EL (cell line): Measurements from ENCODE around the gene AURKB.
"Not testable (repeated sequence)": the region's sequence is repeated elsewhere in the genome, so short reads cannot be mapped to it uniquely, and the experiment has no call there.

Experiments used
- DNase-seq: peaks from one replicate; pipeline ENCODE4 v3.0.0-alpha.2; 2016

Gene AURKB

GRCh38 chr17:8224891-8225812 is 14.8 kb upstream of the AURKB start:
- DNase-seq: no peak

DNA sequence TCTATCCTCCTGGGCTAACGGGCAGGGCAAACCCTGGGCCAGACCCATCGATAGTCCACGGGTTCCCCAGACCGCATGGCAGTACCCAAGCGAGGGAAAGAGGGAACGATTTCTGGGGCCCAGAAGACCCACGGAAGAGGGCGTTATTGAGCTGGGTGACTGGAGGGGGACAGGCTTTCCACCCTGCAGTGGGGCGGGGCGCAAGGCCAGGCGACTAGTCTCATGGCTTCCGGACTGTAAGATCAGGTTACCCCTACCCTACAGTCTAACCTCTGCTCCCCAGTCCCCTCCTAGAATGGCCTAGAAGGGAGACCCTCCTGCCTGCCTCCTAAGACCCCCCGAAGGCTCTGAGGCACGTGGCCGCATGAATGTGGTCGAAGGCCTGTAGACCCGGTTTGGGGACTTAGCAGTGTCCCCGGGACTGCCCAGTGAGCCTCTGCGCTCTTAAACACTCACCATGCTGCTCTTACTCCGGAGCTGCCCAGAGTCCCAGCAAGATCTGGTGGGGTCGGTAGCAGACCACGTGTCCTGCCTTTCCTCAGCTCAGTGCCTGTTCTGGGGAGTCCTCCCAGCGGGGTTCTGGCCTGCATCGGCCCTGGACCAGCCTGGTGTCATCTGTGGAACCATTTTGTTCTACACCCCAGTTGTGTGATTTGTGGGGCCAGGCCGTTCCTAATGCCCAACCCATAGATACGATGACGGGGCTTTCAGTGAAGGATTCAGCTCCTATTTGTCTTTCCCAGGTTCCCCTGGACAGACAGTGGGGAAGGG is 13.2 kb upstream of the AURKB start:
- DNase-seq: peak; percentile 68

DNA sequence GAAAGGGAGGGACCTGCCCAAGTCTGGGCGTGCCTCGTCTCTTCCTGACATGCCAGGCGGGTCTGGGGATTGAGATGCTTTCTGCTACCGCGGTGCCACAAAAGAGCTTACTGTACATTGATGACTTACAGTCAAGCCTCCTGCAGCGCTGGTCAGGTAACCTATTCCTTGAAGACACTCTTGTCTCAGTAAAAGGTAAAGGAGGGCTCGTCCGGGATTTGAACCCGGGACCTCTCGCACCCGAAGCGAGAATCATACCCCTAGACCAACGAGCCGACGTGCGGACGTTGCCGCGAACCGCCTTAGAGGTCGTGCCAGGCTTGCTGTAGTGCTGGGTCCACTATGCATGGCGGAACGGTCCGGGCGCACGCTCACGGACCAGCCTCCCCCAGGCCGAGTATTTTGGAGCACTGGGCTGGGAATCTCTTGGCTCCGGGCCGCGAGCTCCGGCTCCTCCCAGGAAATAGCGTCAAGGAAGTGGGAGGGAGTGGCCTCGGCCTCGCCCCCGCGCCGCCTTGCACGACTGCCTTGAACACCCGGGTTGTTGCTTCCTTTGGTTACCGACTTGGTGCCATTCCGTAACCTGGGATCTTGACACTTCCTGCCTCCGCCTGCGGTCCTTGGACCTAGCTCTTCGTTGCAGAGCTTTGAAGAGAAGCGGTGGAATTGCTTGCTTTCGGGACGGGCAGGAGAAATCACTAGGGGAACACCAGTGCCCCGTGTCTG is 12.4 kb upstream of the AURKB start:
- peak; percentile 98 for DNase-seq

DNA sequence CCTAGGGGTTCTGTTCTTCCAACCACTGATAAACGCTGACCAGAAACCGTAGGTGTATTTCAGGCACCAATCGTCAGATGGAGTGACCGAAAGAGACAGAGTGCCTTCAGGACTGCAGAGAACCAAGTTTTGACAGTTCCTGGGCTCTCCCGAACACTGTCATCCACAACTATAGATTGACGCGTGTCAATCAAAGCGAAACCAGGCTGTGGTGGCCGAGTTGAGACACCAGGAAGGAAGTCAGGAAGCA is 11.9 kb upstream of the AURKB start:
- DNase-seq: no peak

- DNase-seq: peak; percentile 92
Measured at GRCh38 chr17:8221663-8222379, 11.4 kb upstream of the AURKB start.

- peak; percentile 93 for DNase-seq
Measured at GRCh38 chr17:8220783-8221662, 10.6 kb upstream of the AURKB start.

DNA sequence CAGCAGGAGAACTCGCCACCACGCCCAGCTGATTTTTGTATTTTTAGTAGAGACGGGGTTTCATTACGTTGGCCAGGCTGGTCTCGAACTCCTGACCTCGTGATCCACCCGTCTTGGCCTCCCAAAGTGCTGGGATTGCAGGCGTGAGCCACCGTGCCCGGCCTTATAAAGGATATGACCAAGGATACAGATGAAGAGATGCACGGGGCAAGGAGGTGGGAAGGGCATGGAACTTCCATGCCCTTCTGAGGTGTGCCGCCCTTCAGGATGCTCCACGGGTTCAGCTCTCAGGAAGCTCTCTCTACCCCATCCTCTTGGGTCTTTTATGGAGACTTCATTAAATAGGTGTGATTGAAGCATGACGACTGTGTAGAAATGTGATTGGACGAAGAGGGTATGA is 3.6 kb upstream of the AURKB start:
- DNase-seq: not testable (repeated sequence)

- peak; percentile 42 for DNase-seq
Measured at GRCh38 chr17:8212312-8213180, 2.2 kb upstream of the AURKB start.

DNA sequence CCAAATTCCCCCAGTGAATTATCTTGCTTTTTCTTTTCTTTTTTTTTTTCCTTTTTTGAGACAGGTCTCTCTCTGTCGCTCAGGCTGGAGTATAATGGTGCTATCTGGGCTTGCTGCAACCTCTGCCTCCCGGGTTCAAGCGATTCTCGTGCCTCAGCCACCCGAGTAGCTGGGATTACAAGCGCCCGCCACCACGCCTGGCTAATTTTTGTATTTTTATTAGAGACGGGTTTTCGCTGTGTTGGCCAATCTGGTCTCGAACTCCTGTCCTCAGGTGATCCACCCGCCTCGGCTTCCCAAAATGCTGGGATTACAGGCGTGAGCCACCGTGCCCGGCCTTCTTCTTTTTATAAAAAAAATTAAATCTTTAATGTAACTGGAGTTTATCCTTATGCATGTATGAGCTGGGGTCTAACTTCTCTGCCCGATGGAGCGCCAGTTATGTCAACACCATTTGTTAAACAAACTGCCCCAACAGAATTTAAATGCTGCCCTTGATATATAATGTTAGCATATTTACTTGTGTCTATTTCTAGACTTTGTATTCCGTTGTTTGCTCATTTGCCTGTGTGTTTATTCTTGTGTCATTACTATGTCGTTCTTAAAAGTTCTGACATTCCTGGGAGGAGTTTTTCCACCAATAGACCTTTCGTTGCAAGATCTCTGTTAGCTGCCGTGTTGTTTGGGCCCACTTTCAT is 535 bp upstream of the AURKB start:
- no peak for DNase-seq

- no peak for DNase-seq
Measured at GRCh38 chr17:8206536-8206935, 3.8 kb downstream of the AURKB start.

DNA sequence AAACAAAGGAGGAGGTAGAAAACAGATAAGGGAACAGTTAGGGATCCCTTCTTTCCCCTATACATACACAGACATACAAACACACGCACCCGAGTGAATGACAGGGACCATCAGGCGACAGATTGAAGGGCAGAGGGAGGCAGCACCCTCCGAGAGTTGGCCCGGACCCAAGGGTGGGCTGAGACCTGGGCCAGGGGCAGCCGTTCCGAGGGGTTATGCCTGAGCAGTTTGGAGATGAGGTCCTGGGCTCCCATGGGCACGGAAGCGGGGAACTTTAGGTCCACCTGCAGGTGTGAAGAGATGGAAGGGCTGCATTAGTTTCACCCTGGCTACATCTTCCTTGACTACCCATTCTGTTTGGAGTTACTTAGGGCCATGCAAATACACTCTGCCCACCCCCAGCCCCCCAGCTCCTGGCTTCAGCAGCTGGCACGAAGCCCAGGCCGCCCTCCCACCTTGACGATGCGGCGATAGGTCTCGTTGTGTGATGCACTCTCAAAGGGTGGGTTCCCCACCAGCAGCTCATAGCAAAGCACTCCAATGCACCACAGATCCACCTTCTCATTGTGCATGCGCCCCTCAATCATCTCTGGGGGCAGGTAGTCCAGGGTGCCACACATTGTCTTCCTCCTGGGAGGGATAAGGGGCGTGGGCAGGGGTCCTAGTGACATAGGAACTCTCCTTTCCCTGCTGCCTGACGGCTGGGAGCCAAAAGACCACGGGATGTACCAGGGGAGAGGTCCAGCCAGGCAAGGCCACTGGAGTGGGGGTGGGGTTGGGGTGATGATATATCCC is 5.4 kb downstream of the AURKB start:
- DNase-seq: no peak

GRCh38 chr17:8192070-8192815 is 18.1 kb downstream of the AURKB start:
- peak; percentile 77 for DNase-seq

- no peak for DNase-seq
Measured at GRCh38 chr17:8190506-8190905, 19.9 kb downstream of the AURKB start.

- DNase-seq: peak; percentile 99
Measured at GRCh38 chr17:8189711-8190477, 20.5 kb downstream of the AURKB start, which contains the start of gene BORCS6. Gene BORCS6 (minus strand): TSS chr17:8190180. CDS start chr17:8190140, 40 bp downstream.

- peak; percentile 26 for DNase-seq
Measured at GRCh38 chr17:8189041-8189710, 21.2 kb downstream of the AURKB start.

DNA sequence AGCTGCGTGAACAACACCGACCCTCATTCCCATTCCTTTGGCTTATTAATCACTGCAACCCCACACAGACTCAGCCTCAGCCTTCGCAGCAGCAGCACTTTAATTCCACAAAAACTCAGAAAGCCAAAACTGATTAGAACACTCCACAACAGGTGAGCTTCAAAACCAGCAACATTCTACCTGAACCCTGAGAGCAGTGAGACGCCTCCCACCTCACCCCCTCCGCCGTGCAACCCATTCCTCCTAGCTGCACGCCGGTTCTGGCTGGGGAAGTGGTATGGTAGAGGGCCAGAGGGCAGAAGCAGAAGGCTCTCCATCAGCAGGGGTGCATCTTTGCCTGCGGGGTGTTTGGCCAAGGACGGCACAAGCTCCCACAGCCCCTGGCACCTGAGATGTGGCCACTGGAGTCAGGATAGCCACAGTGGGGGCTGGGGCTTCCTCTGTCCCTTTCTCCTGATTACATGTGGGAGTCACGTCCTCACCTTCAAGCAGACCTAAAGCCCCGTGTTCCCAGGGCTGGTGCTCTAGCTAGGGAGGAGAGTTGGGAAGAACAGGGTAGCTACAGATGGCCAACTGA is 22.0 kb downstream of the AURKB start:
- DNase-seq: no peak
